MM.1S (cell line): Measurements from ENCODE around the gene AUH.
"Not testable (repeated sequence)": the region's sequence is repeated elsewhere in the genome, so short reads cannot be mapped to it uniquely, and the experiment has no call there.

Source experiments
- DNase-seq: peaks from one replicate; pipeline ENCODE4 v3.0.0-alpha.2; 2015
- H2AFZ ChIP-seq: fragments of 300-600 bp; sonication (generic); 2 replicates; pipeline ENCODE4 v1.6.0; 2016; ENCODE audit warnings: antibody characterized with exemption, low read length
- H3F3A ChIP-seq: fragments of 300-600 bp; sonication (generic); 2 replicates; pipeline ENCODE4 v1.6.1; 2016; ENCODE audit warnings: mild to moderate bottlenecking, antibody characterized with exemption, low read length, moderate library complexity, mixed read lengths; ENCODE audit not compliant: insufficient read depth
- H3K27ac ChIP-seq: fragments of 300-600 bp; sonication (generic); 2 replicates; pipeline ENCODE4 v1.5.1; 2016; ENCODE audit warnings: mild to moderate bottlenecking, low read length
- H3K27me3 ChIP-seq: fragments of 300-600 bp; sonication (generic); replicated peaks from 2 replicates; pipeline ENCODE4 v1.6.0; 2016; ENCODE audit warnings: low read length; ENCODE audit not compliant: insufficient read depth
- H3K36me3 ChIP-seq: fragments of 300-600 bp; sonication (generic); replicated peaks from 2 replicates; pipeline ENCODE4 v1.6.1; 2016; ENCODE audit warnings: mild to moderate bottlenecking, low read length, mixed read lengths; ENCODE audit not compliant: insufficient read depth
- H3K4me1 ChIP-seq: fragments of 300-600 bp; sonication (generic); 2 replicates; pipeline ENCODE4 v1.6.1; 2016; ENCODE audit warnings: low read length, mixed read lengths
- H3K4me2 ChIP-seq: fragments of 300-600 bp; sonication (generic); 2 replicates; pipeline ENCODE4 v1.6.0; 2016; ENCODE audit warnings: low read depth, low read length
- H3K4me3 ChIP-seq: fragments of 300-600 bp; sonication (generic); 2 replicates; pipeline ENCODE4 v1.5.1; 2016; ENCODE audit warnings: low read length, mixed read lengths
- H3K79me2 ChIP-seq: fragments of 300-600 bp; sonication (generic); 2 replicates; pipeline ENCODE4 v1.6.1; 2016; ENCODE audit warnings: mixed run types, low read length, mixed read lengths
- H3K9ac ChIP-seq: fragments of 300-600 bp; sonication (generic); 2 replicates; pipeline ENCODE4 v1.6.1; 2016; ENCODE audit warnings: low read length, mixed read lengths
- H3K9me2 ChIP-seq: fragments of 300-600 bp; sonication (generic); replicated peaks from 2 replicates; pipeline ENCODE4 v1.6.1; 2016; ENCODE audit warnings: mild to moderate bottlenecking, low read length, mixed read lengths; ENCODE audit not compliant: insufficient read depth
- H3K9me3 ChIP-seq: fragments of 300-600 bp; sonication (generic); replicated peaks from 2 replicates; pipeline ENCODE4 v1.6.1; 2016; ENCODE audit warnings: mild to moderate bottlenecking, low read length, mixed read lengths; ENCODE audit not compliant: insufficient read depth
- H4K20me1 ChIP-seq: fragments of 300-600 bp; sonication (generic); 2 replicates; pipeline ENCODE4 v1.6.1; 2016; ENCODE audit warnings: mild to moderate bottlenecking, low read length, moderate library complexity, mixed read lengths; ENCODE audit not compliant: insufficient read depth
- EZH2 ChIP-seq: fragments of 300-600 bp; sonication (generic); optimal IDR thresholded peaks from 2 replicates; pipeline ENCODE3; 2017; ENCODE audit warnings: low read depth, mild to moderate bottlenecking, antibody characterized with exemption, low read length, mixed read lengths
- EZH2phosphoT487 ChIP-seq: fragments of 300-600 bp; sonication (generic); IDR thresholded peaks from 2 replicates; pipeline ENCODE4 v1.6.1; 2018; ENCODE audit warnings: antibody characterized with exemption, low read length
- TF ChIP-seq, protein P1 (sequence below): fragments of 300-600 bp; sonication (generic); IDR thresholded peaks from 2 replicates; pipeline ENCODE4 v1.5.1; 2016; ENCODE audit warnings: antibody characterized with exemption, low read length, mixed read lengths

The AUH gene

DNA sequence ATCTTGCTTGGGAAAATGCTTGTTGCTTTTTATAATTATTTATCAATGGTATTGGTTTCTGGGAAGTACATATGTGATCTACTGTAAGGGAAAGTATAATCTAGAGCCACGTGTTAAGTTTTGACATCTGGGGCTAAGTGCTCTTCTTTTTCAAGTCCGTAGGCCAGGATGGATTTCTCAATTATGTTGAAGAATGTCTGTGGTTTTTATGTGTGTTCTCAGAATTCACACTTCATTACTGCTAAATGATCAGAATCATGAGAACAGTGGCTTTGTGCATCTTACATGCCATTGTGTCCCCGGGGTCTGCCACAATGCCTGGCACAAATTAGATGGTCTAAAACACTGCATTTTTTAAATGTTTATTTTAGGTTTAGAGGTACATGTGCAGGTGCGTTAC lies 14.5 kb upstream of the AUH start:
- Histone ChIP-seq H3K27me3 (no peaks in the 10 kb centered on the region), H3K9me3 (no peaks in the 10 kb centered on the region), H3K4me3 (no peak overlapping the region), H3K79me2 (no peaks in the 10 kb centered on the region), H3K9me2 (no peaks in the 10 kb centered on the region), H3K36me3 (no peaks in the 10 kb centered on the region), H2AFZ (no peak overlapping the region), H3F3A (no peaks in the 10 kb centered on the region), H3K4me2 (no peak overlapping the region), H3K9ac (no peak overlapping the region), H3K4me1 (no peaks in the 10 kb centered on the region), H4K20me1 (no peaks in the 10 kb centered on the region), H3K27ac (no peak overlapping the region)
- no peak for DNase-seq
- TF ChIP-seq EZH2: no peak
- TF ChIP-seq EZH2phosphoT487: no peak
- TF ChIP-seq, protein P1, sequence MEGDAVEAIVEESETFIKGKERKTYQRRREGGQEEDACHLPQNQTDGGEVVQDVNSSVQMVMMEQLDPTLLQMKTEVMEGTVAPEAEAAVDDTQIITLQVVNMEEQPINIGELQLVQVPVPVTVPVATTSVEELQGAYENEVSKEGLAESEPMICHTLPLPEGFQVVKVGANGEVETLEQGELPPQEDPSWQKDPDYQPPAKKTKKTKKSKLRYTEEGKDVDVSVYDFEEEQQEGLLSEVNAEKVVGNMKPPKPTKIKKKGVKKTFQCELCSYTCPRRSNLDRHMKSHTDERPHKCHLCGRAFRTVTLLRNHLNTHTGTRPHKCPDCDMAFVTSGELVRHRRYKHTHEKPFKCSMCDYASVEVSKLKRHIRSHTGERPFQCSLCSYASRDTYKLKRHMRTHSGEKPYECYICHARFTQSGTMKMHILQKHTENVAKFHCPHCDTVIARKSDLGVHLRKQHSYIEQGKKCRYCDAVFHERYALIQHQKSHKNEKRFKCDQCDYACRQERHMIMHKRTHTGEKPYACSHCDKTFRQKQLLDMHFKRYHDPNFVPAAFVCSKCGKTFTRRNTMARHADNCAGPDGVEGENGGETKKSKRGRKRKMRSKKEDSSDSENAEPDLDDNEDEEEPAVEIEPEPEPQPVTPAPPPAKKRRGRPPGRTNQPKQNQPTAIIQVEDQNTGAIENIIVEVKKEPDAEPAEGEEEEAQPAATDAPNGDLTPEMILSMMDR: no peak

DNA sequence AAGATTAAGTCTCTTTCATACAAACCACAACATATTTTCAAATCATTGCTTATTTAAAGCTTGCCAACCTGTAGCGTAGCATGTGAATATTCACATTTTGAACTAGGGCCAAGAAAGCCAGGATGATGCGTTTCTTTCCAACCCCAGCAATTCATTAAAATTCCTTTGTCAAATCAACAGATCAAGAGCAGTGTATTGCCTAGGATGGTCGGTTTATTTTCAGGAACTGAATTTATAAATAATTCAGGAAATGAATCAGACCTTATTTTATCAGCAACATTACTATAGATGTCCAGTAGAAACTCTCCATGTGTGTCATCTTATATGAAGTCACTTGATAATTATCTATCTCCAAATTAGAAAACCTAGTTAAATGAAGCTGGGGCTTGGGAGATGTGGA lies 13.2 kb upstream of the AUH start:
- H3K9me3 ChIP-seq: no peaks in the 10 kb centered on the region
- no peak overlapping the region for H2AFZ ChIP-seq
- no peak overlapping the region for H3K4me2 ChIP-seq
- no peaks in the 10 kb centered on the region for H4K20me1 ChIP-seq
- H3F3A ChIP-seq: no peaks in the 10 kb centered on the region
- no peak for DNase-seq
- no peaks in the 10 kb centered on the region for H3K27me3 ChIP-seq
- H3K9me2 ChIP-seq: no peaks in the 10 kb centered on the region
- no peaks in the 10 kb centered on the region for H3K4me1 ChIP-seq
- TF ChIP-seq EZH2phosphoT487 (no peak), EZH2 (no peak)
- TF ChIP-seq, protein P1: no peak
- H3K79me2 ChIP-seq: no peaks in the 10 kb centered on the region
- no peaks in the 10 kb centered on the region for H3K36me3 ChIP-seq
- H3K9ac ChIP-seq: no peak overlapping the region
- H3K27ac ChIP-seq: no peak overlapping the region
- no peak overlapping the region for H3K4me3 ChIP-seq

DNA sequence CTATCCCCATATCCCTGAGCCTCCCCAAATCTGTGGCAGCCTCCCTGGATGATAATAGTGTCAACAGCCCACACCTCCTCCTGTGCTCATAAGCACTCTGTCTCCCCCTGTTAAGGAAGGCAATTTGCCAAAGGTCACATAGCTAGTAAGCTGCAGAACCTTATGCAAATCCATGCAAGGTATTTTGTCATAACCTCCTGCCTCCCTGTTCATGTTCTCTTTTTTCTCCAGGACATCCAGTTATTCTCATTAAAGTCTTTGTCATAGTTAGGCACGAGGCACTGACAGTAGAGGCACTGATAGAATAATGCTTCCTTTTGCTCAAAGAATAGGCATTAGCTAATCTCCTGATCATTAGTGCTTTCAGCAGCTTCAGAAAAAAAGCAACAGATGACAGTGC lies 10.2 kb upstream of the AUH start:
- Histone ChIP-seq H3K4me1 (no peaks in the 10 kb centered on the region), H3K9me2 (no peaks in the 10 kb centered on the region), H3K9me3 (no peaks in the 10 kb centered on the region), H2AFZ (no peak overlapping the region), H3K27ac (no peak overlapping the region), H3K4me3 (no peak overlapping the region), H3F3A (no peaks in the 10 kb centered on the region), H4K20me1 (no peaks in the 10 kb centered on the region), H3K9ac (no peak overlapping the region), H3K27me3 (no peaks in the 10 kb centered on the region), H3K4me2 (no peak overlapping the region), H3K36me3 (no peaks in the 10 kb centered on the region), H3K79me2 (no peaks in the 10 kb centered on the region)
- TF ChIP-seq EZH2phosphoT487 (no peak), EZH2 (no peak)
- TF ChIP-seq, protein P1: no peak
- no peak for DNase-seq

DNA sequence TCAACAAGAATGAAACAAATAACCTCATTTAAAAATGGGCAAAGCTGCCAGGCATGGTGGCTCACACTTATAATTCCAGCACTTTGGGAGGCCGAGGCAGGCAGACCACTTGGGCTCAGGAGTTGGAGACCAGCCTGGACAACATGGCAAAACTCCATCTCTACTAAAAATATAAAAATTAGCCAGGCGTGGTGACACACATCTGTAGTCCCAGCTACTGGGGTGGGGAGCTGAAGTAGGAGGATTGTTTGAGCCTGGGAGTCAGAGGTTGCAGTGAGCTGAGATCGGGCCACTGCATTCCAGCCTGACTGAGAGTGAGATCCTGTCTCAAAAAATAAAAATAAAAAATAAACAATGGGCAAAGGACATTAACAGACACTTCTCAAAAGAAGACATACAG lies 8.3 kb upstream of the AUH start:
- not testable (repeated sequence) for H3K4me2 ChIP-seq, H3F3A ChIP-seq, H3K79me2 ChIP-seq, H3K4me1 ChIP-seq, H3K9me3 ChIP-seq, H3K36me3 ChIP-seq, H4K20me1 ChIP-seq, H3K27ac ChIP-seq, H3K4me3 ChIP-seq, H3K27me3 ChIP-seq, H3K9ac ChIP-seq, DNase-seq, H2AFZ ChIP-seq, H3K9me2 ChIP-seq
